HEK293T (cell line): ENCODE results near the gene UBE2C.

Experiments used
- BHLHE40 ChIP-seq: fragments of 450-650 bp; IDR thresholded peaks from 2 replicates; pipeline ENCODE4 v1.6.1; 2016; ENCODE audit warnings: mild to moderate bottlenecking, moderate library complexity, borderline replicate concordance
- CTBP1 ChIP-seq: fragments of 450-650 bp; IDR thresholded peaks from 2 replicates; pipeline ENCODE4 v1.6.1; 2016; ENCODE audit warnings: borderline replicate concordance
- FOXA1 ChIP-seq: fragments of 450-650 bp; IDR thresholded peaks from 2 replicates; pipeline ENCODE4 v1.6.1; 2016; ENCODE audit warnings: mild to moderate bottlenecking
- FOXK2 ChIP-seq: fragments of 450-650 bp; IDR thresholded peaks from 2 replicates; pipeline ENCODE4 v1.6.1; 2016; ENCODE audit warnings: mild to moderate bottlenecking
- FOXM1 ChIP-seq: fragments of 450-650 bp; IDR thresholded peaks from 2 replicates; pipeline ENCODE4 v1.6.1; 2017; ENCODE audit warnings: mild to moderate bottlenecking, borderline replicate concordance
- HDGF ChIP-seq: fragments of 450-650 bp; IDR thresholded peaks from 2 replicates; pipeline ENCODE4 v1.6.1; 2017; ENCODE audit warnings: antibody characterized with exemption, borderline replicate concordance
- LEF1 ChIP-seq: fragments of 450-650 bp; IDR thresholded peaks from 2 replicates; pipeline ENCODE4 v1.6.1; 2017; ENCODE audit warnings: mild to moderate bottlenecking, borderline replicate concordance
- NFRKB ChIP-seq: fragments of 450-650 bp; IDR thresholded peaks from 2 replicates; pipeline ENCODE4 v1.6.1; 2016; ENCODE audit warnings: mild to moderate bottlenecking, moderate library complexity
- SP1 ChIP-seq: fragments of 450-650 bp; IDR thresholded peaks from 2 replicates; pipeline ENCODE4 v1.6.1; 2017
- SUZ12 ChIP-seq: fragments of 450-650 bp; IDR thresholded peaks from 2 replicates; pipeline ENCODE4 v1.6.1; 2016; ENCODE audit warnings: mild to moderate bottlenecking

DNA sequence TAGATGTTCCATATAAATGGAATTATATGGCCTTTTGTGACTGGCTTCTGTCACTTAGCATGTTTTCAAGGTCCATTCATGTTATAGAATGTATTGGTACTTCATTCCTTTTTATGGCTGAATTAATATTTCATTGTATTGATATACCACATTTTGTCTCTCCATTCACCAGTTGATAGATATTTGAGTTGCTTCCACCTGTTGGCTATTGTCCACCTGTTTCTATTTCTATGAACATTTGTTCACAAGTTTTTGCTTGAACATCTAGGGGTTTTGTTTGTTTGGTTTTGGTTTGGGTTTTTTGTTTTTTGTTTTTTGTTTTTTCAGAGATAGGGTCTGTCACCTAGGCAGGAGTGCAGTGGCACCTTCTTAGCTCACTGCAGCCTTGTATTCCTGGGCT lies 44.0 kb upstream of the UBE2C start:
- TF ChIP-seq FOXM1 (no peak), SP1 (no peak), FOXK2 (no peak), LEF1 (no peak), HDGF (no peak), CTBP1 (no peak), NFRKB (no peak), FOXA1 (no peak), SUZ12 (no peak), BHLHE40 (no peak)
